Right renal cortex interstitium (tissue), 3 donors: ENCODE measurements around the gene PDPN. TPM values are rescaled to one million over a fixed set of nuclear protein-coding genes. Genes with fewer than 3 reads are reported as not detected.
"Not testable (repeated sequence)": the region's sequence is repeated elsewhere in the genome, so short reads cannot be mapped to it uniquely, and the experiment has no call there.

Experiments used
- DNase-seq, 3 donors: peaks; one replicate each; pipeline ENCODE4 v3.0.0-alpha.2; 2013; ENCODE audit warnings: low read depth in 3 of 3, low spot score in 2 of 3
- polyA plus RNA-seq, 3 donors: library from polyadenylated mRNA; unstranded; fragments of 120-200 nt; gene quantifications; one replicate each; pipeline ENCODE4 v1.2.1, GENCODE V29; 2013; ENCODE audit not compliant: insufficient read length in 3 of 3

The PDPN gene
- polyA plus RNA-seq = 10 to 100 TPM; 16.2 to 23.0 (median 16.9) TPM

- peak; percentile 25 to 69 (median 62) for DNase-seq
These were observed at the start of gene PDPN for GRCh38 chr1:13583595-13583965. TSS of gene PDPN (plus strand) at chr1:13583832. CDS start at chr1:13584034, 202 bp downstream.

- DNase-seq = no peak
These were observed 48.4 kb upstream of the PDPN start for GRCh38 chr1:13535227-13535626.

- no peak for DNase-seq
These were observed 47.1 kb upstream of the PDPN start for GRCh38 chr1:13536571-13536970.

GRCh38 chr1:13538832-13539231, 44.8 kb upstream of the PDPN start:
- DNase-seq = no peak

GRCh38 chr1:13539683-13540082, 43.9 kb upstream of the PDPN start:
- no peak for DNase-seq

GRCh38 chr1:13540866-13541265, 42.8 kb upstream of the PDPN start:
- DNase-seq = peak in 1 of 3 donors; percentile 16

GRCh38 chr1:13541435-13542215, 42.0 kb upstream of the PDPN start:
- no peak for DNase-seq

DNA sequence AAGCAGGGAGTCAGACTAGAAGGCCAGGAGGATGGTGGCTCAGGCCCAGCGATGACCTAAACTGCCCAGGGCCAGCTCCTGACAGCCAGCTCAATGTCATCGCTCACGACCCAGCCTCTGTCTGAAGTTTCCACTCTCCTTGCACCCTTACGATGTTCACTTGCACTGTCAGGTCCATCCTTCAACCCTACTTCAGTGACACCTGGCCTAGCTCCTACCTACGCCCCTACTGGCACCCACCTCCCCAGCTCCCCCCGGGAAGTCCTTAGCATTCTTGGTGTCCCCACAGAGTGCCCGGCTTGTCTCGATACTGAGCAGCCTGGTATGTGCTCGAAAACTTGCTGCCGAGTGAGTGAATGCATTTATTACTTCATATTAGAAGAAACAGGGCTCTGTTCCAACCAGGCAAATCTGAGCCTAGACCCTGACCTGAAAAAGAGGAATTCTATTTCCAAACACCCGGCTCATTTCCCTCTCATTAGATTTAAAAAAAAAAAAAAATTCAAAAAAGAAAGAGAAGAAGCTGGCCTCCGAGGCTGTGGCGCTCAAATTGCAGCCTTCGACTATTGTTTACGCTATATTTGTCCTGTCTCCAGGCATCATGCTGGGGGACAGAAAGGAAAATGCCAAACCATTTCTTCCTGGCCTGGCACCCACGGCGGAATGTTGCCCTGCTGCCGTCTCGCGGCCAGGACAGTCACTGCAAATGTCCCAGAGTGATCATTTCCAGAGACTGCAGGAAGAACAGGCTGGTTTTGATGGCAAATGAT, 40.0 kb upstream of the PDPN start:
- DNase-seq = peak; percentile 31 to 46 (median 32)

- no peak for DNase-seq
These were observed 39.4 kb upstream of the PDPN start for GRCh38 chr1:13544221-13544556.

DNA sequence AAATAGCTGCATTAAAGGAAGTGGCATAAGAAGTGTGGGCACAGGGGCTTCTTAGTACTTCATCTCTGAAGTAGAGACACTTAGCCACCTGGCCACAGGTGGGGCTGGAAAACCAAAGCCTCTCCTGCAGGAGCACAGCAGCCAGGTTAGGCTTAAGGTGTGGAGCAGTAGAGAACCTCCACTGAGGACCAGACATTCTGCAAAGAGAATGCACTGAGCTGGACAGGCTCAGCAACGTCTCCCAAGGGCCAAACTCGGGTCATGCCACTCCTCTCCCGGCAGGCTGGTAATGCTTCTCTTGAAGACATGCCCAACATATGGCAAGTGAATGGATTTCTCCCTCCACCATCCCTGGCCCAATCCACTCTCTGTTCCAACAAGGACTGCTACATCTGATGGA, 36.8 kb upstream of the PDPN start:
- DNase-seq = no peak

- DNase-seq = no peak
These were observed 35.4 kb upstream of the PDPN start for GRCh38 chr1:13548281-13548680.

DNA sequence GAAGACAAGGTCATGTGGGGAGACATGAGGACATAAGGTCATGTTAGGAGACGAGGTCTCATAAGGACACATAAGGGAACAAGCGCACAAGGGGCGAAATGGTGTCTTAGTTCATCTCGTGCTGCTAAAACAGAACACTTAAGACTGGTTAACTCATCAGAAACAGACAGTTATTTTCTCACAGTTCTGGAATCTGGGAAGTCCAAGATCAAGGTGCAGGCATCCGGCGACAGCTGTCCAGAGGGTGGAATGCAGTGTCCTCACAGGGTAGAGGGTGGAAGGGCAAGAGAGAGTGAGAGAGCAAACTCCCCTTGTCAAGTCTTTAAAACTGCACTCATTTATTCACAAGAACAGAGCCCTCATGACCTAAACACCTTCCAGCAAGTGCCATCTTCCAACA, 34.6 kb upstream of the PDPN start:
- no peak for DNase-seq

- no peak for DNase-seq
These were observed 34.1 kb upstream of the PDPN start for GRCh38 chr1:13549521-13549920.

DNA sequence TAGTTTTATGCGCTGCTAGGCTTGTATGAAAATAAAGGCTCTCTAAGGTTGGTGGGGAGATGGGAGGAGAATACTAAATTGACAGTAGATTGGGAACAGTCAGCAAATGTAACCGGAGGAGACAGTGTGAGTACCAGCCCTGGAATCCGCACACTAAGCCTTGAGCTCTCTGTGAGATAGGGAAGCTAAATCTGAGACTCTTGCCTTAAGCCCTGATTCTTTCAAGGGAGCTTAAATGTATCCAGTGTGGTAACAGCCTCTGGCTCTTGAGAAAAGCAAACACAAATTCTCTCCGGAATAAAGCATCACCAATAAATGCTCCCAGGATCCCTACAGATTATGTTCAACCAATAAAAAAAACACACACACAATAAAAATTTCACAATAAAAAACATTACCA, 33.0 kb upstream of the PDPN start:
- no peak for DNase-seq

- DNase-seq = no peak
These were observed 28.8 kb upstream of the PDPN start for GRCh38 chr1:13554798-13555197.

DNA sequence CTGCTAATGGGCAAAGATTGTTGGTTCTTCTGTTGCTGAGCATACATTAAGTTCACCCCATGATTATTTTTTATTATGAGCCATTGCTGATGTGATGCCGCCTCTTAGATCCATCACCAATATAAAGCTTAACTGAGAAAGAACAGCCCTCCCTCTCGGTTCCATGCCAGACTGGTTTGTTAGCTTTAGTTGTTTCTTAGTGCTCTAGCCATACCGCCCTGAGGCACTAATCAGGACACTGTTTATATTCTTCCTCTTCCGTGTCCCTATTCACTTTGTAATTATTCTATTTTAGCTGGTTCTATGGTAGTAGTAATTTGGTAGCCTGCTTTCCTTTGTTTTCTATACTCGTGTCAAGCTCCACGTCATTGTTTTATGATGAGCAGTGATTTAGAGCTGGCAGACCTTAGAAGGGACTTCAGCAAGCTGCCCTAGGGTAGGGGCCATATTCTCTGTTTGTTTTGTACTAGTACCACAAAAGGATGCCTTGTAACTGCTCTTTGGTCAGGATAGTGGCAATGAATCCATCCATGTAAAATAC, 27.3 kb upstream of the PDPN start:
- no peak for DNase-seq

DNA sequence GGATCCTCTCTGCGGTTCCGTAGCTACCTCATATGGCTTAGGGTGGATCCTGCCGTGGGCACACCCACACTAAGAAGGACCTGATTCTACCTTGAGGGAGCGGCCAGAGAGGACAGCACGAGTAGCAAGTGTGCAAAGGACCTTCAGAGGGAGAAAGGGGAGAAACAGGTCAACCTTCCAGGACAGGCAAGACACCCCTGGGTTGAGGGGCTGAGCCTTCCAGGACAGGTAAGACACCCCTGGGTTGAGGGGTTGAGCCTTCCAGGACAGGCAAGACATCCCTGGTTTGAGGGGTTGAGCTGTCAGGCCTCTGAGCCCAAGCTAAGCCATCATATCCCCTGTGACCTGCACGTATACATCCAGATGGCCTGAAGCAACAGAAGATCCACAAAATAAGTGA, 23.1 kb upstream of the PDPN start:
- no peak for DNase-seq

- not testable (repeated sequence) for DNase-seq
These were observed 20.7 kb upstream of the PDPN start for GRCh38 chr1:13562981-13563380.

GRCh38 chr1:13564073-13564472, 19.6 kb upstream of the PDPN start:
- no peak for DNase-seq

DNA sequence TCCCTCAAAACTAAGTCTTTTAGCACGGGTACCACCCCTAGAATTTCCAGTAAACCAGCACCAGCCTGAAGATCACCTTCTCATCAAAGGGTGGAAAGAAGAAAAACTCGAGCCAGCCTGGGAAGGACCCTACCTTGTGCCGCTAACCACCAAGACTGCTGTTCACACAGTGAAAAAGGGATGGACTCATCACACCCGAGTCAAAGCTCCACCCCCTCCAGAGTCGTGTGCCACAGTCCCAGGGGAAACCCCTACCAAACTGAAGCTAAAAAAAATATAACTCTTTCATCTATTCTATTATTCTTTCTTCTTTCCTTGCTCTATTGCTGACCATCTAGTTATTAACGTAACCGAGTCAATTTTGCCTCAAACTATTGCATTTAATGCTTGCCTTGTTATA, 13.2 kb upstream of the PDPN start:
- DNase-seq = not testable (repeated sequence)

DNA sequence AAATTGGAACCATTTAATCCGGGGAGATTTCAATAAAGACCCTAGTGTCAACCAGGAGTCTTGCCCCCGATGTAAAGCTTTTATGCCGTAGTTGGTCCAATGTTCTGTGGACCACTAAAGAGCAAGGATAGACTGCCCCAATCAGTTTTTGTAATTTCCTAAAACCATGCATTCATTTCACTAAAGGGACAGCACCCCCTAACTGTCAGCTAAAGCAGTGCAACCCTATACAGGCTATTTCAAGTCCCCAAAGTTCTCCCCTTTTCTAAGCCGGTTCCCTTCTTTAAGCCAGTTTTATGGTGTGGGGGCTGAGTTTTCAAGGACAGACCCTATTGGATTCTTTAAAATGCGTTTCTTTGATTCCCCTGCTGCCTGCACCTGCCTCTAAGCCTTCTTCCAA, 12.7 kb upstream of the PDPN start:
- DNase-seq = no peak

DNA sequence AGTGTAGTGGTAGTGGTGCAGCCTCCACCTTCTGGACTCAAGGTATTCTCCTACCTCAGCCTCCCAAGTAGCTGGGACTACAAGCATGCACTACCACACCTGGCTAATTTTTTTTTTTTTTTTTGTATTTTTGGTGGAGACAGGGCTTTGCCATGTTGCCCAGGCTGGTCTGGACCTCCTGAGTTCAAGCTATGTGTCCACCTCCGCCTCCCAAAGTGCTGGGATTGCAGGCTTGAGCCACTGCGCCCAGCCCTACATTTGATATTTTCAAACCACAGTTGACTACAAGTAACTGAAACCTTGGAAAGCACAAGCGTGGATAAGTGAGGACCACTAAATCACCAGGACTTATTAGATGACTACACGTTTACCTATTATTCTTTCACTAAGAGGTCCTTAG, 10.0 kb upstream of the PDPN start:
- DNase-seq = no peak
